BE2C (cell line): Measurements from ENCODE around the gene NDUFB5.

Source experiments
- DNase-seq: peaks from one replicate; pipeline ENCODE4 v3.0.0-alpha.2; 2020
- H3K27me3 ChIP-seq: fragments of 250-450 bp; sonication (Bioruptor Pico); 2 replicates; pipeline ENCODE4 v1.5.1; 2020; ENCODE audit warnings: mild to moderate bottlenecking
- H3K36me3 ChIP-seq: fragments of 250-450 bp; sonication (Bioruptor Pico); 2 replicates; pipeline ENCODE4 v1.5.1; 2020; ENCODE audit warnings: mild to moderate bottlenecking
- H3K4me1 ChIP-seq: fragments of 250-450 bp; sonication (Bioruptor Pico); 2 replicates; pipeline ENCODE4 v1.5.1; 2020
- H3K4me3 ChIP-seq: 2 replicates; pipeline ENCODE4 v1.5.1; 2011; ENCODE audit warnings: low read depth, low read length
- H3K9me3 ChIP-seq: fragments of 250-450 bp; sonication (Bioruptor Pico); 2 replicates; pipeline ENCODE4 v1.5.1; 2020
- TF ChIP-seq, protein P1 (sequence below): IDR thresholded peaks from 2 replicates; pipeline ENCODE4 v1.5.1; 2012; ENCODE audit warnings: mild to moderate bottlenecking, low read depth, low read length

The NDUFB5 gene

DNA sequence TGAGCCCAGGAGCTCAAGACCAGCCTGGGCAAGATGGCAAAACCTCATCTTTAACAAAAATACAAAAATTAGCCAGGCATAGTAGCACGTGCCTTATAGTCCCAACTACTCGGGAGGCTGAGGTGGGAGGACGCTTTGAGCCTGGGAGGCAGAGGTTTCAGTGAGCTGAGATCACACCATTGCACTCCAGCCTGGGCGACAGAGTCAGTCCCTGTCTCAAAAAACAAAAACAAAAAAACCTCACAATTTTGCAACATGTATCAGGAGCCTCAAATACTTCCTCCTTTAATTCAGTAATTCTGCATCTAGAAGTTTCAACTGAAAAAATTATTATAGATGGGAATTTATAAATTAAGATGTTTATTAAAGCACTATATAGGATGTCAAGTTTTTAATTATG is 1.3 kb upstream of the NDUFB5 start:
- Histone ChIP-seq H3K27me3 (no peaks in the 10 kb centered on the region), H3K4me1 (no peaks in the 10 kb centered on the region), H3K36me3 (peaks cover 45% of the 10 kb centered on the region), H3K4me3 (peak overlapping the region; percentile 67), H3K9me3 (no peaks in the 10 kb centered on the region)
- DNase-seq, result no peak
- TF ChIP-seq, protein P1, sequence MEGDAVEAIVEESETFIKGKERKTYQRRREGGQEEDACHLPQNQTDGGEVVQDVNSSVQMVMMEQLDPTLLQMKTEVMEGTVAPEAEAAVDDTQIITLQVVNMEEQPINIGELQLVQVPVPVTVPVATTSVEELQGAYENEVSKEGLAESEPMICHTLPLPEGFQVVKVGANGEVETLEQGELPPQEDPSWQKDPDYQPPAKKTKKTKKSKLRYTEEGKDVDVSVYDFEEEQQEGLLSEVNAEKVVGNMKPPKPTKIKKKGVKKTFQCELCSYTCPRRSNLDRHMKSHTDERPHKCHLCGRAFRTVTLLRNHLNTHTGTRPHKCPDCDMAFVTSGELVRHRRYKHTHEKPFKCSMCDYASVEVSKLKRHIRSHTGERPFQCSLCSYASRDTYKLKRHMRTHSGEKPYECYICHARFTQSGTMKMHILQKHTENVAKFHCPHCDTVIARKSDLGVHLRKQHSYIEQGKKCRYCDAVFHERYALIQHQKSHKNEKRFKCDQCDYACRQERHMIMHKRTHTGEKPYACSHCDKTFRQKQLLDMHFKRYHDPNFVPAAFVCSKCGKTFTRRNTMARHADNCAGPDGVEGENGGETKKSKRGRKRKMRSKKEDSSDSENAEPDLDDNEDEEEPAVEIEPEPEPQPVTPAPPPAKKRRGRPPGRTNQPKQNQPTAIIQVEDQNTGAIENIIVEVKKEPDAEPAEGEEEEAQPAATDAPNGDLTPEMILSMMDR, result no peak

DNA sequence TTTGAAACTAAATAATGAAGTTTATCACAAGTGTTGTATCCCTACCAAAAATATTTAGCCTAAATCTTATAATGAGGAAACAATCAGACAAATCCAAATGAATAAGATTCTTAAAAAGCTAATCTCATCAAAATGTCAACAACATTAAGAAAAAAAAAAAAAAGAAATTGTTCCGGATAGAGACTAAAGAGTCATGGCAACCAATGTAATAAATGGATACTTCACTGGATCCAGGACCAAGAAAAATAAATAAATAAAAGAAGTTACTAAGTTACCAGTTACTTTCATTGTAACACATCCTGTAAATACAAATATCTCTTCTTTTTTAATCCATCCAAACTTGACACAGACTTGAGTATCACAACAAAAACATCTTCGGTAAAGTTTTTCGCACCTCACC is 763 bp upstream of the NDUFB5 start:
- TF ChIP-seq, protein P1, result no peak
- DNase-seq, result no peak
- Histone ChIP-seq H3K4me1 (no peaks in the 10 kb centered on the region), H3K27me3 (no peaks in the 10 kb centered on the region), H3K36me3 (peaks cover 40% of the 10 kb centered on the region), H3K4me3 (peak overlapping the region; percentile 67), H3K9me3 (no peaks in the 10 kb centered on the region)

DNA sequence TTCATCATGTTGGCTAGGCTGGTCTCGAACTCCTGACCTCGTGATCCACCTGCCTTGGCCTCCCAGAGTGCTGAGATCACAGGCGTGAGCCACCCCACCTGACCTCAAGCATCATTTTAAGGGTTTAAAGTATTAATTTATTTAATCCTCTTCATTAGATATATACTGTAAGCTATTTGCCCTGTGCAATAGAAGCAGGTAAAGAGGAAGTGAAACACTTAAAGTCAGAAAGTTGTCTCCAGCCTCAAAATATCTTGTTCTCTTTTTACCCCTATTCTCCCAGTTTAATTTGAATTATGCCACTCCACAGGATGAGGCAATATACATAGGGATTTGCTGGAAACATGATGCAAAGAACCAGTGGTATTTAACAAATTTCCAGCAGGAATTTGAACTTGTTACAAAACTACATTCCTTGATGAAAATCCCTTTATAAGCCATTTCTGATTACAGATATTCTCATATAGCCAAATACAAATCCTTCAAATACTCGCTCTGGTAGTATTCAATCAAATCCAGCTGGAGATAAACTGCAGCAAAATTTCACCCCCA is 2.0 kb downstream of the NDUFB5 start:
- TF ChIP-seq, protein P1, result no peak
- Histone ChIP-seq H3K4me3 (no peak overlapping the region), H3K4me1 (no peaks in the 10 kb centered on the region), H3K27me3 (no peaks in the 10 kb centered on the region), H3K9me3 (no peaks in the 10 kb centered on the region), H3K36me3 (peaks cover 15% of the 10 kb centered on the region)
- no peak for DNase-seq

DNA sequence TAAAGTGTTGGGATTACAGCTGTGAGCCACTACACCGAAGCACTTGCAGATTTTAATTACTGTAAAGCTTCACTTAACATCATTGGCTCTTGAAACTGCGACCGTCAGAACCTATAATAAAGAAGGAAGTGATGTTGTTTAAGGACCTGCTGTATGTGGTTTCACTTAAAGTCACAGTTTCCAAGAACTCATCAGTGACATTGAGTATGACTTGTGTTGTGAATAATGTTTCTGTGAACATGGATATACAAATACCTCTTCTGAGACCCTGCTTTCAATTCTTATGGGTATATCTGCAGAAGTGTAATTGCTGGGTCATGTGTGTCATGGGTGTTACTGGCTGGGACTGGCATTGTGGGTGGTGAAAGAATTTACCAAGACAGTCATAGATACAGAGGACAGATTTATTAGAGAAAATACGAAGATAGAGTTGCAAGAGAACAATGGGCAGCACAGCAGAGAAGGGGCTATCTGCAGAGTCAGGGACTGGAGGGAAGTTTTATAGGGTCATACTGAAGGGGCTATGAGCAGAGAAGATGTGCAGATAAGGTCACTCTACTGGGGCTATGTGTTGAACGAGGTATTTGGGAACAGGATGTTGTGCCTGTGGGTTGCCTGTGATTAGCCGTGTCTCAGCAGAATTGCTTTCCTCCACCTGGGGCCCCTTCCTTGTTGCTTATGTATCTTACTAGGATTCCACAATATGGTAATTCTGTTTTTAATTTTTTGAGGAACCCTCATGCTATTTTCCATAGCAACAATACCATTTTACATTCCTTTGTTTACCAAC is 4.5 kb downstream of the NDUFB5 start:
- Histone ChIP-seq H3K27me3 (no peaks in the 10 kb centered on the region), H3K9me3 (no peaks in the 10 kb centered on the region), H3K4me3 (no peak overlapping the region), H3K4me1 (peaks cover 6% of the 10 kb centered on the region), H3K36me3 (peaks cover 6% of the 10 kb centered on the region)
- no peak for DNase-seq
- TF ChIP-seq, protein P1, result no peak

DNA sequence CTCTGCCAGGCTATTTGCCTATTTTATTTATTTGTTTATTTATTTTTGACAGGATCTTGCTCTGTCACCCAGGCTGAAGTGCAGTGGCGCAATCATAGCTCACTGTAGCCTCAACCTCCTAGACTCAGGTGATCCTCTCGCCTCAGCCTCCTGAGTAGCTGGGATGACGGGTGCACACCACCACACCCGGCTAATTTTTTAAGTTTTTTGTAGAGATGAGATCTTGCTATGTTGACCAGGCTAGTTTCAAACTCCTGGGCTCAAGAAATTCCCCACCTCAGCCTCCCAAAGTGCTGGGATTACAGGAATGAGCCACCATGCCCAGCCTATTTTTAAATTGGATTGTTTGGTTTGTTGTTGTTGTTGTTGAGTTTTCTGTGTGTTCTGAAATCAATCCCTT is 5.5 kb downstream of the NDUFB5 start:
- H3K4me3 ChIP-seq, result no peak overlapping the region
- H3K36me3 ChIP-seq, result peaks cover 10% of the 10 kb centered on the region
- H3K9me3 ChIP-seq, result no peaks in the 10 kb centered on the region
- H3K27me3 ChIP-seq, result no peaks in the 10 kb centered on the region
- peaks cover 16% of the 10 kb centered on the region for H3K4me1 ChIP-seq
- DNase-seq, result no peak
- TF ChIP-seq, protein P1, result no peak

DNA sequence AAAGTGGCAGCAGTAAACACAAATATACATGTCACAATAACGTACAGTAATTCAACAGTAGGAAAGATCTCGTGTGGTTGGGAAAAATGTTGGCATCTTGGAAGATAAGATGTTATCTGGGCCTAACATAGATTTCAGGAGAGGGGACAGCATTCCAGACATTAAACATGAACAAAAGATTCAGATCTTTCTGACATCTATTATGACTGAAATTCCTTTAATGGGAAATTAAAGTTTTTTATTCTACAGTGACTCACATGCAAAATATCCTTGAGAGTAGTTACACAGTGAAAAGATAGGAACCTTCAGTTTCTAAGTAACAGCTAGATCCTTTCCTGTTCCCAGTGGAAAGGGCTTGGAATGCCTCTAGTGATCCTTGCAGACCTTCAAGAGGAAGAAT is 9.2 kb downstream of the NDUFB5 start:
- Histone ChIP-seq H3K4me3 (no peak overlapping the region), H3K9me3 (no peaks in the 10 kb centered on the region), H3K4me1 (peaks cover 17% of the 10 kb centered on the region), H3K36me3 (peaks cover 31% of the 10 kb centered on the region), H3K27me3 (no peaks in the 10 kb centered on the region)
- no peak for DNase-seq
- TF ChIP-seq, protein P1, result no peak
